ENCODE data around the gene SMPD3.

DNA sequence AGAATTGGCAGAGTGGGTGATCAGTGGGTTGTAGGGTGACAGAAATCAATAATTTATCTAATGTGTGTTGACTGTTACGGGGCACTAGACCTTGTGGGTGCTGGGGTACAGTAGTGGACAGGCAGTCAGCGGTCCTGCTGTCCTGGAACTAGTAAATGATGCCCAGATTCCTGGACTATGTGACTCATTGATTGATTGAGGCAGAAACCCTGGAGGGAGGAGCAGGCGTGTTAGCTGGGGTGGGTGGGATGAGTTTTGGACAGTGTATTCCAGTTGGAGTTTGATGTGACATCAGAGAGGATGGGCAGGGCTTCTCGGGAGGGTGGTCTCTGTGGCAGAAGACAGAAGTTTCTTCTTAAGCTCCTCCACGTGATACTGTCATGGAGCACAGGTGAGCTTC lies 113.1 kb downstream of the SMPD3 start:
- TF ChIP-seq, protein P1, sequence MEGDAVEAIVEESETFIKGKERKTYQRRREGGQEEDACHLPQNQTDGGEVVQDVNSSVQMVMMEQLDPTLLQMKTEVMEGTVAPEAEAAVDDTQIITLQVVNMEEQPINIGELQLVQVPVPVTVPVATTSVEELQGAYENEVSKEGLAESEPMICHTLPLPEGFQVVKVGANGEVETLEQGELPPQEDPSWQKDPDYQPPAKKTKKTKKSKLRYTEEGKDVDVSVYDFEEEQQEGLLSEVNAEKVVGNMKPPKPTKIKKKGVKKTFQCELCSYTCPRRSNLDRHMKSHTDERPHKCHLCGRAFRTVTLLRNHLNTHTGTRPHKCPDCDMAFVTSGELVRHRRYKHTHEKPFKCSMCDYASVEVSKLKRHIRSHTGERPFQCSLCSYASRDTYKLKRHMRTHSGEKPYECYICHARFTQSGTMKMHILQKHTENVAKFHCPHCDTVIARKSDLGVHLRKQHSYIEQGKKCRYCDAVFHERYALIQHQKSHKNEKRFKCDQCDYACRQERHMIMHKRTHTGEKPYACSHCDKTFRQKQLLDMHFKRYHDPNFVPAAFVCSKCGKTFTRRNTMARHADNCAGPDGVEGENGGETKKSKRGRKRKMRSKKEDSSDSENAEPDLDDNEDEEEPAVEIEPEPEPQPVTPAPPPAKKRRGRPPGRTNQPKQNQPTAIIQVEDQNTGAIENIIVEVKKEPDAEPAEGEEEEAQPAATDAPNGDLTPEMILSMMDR (IDR thresholded peaks at IDR 0.05 in 2 of 3, conservative IDR thresholded peaks at IDR 0.05 in 1 of 3; ENCODE audit: borderline replicate concordance in 1 of 3, insufficient read depth in 1 of 3, low read depth in 2 of 3, low read length in 2 of 3) = no peak
- TF ChIP-seq ZFX (IDR thresholded peaks at IDR 0.05) = no peak
- TF ChIP-seq POLR2AphosphoS5 (IDR thresholded peaks at IDR 0.05; ENCODE audit: low read depth, low read length) = no peak
- TF ChIP-seq POLR2A (IDR thresholded peaks at IDR 0.05; ENCODE audit: borderline replicate concordance, extremely low read depth, insufficient read depth, insufficient read length) = no peak
- TF ChIP-seq ZNF274 (IDR thresholded peaks at IDR 0.05; ENCODE audit: low read depth, low read length) = no peak
- no peak for TF ChIP-seq EZH2 (IDR thresholded peaks at IDR 0.05)
- TF ChIP-seq EZH2phosphoT487 (IDR thresholded peaks at IDR 0.05; ENCODE audit: borderline replicate concordance) = no peak
- no peak for TF ChIP-seq MAX (IDR thresholded peaks at IDR 0.05)
- no peak for TF ChIP-seq RAD21 (IDR thresholded peaks at IDR 0.05; ENCODE audit: low read depth)
- TF ChIP-seq ELF1 (IDR thresholded peaks at IDR 0.05; ENCODE audit: borderline replicate concordance, low read depth) = no peak
- TF ChIP-seq CEBPB (IDR thresholded peaks at IDR 0.05; ENCODE audit: low read depth) = no peak

Measured in HCT116 (cell line).